Measurements from ENCODE around the gene LCAT. TPM values are rescaled to one million over a fixed set of nuclear protein-coding genes. Genes with fewer than 3 reads are reported as not detected.

The LCAT gene
- total RNA-seq, 1 donor from 2014 or later = 32.1 TPM

- DNase-seq (ENCODE audit: low spot score) = no peak
Observed at GRCh38 chr16:67934306-67935100, 9.4 kb downstream of the LCAT start.

GRCh38 chr16:67933805-67934204 is 10.1 kb downstream of the LCAT start:
- DNase-seq (ENCODE audit: low spot score) = no peak

DNA sequence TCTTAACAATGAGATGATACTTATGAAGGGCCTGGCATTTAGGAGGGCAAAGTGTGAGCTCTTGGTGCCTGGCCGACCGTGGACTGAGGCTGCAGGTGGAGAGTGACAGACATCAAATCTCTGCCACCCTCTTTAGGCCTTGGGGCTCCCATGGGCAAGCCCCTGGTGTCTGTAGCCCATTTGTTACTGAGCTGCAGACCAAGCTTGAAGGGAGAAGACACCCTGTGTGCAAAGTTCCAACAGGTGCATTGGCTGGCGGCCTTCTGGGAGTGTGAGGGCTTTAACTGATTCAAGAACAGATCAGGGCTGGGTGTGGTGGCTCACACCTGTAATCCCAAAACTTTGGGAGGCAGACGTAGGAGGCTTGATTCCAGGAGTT is 11.5 kb downstream of the LCAT start:
- DNase-seq (ENCODE audit: low spot score) = no peak

GRCh38 chr16:67931712-67932461 is 12.0 kb downstream of the LCAT start, which contains the start of gene CTRL:
CTRL (minus strand) TSS chr16:67931862; CDS start chr16:67931852, 10 bp downstream.
- DNase-seq (ENCODE audit: low spot score) = no peak

GRCh38 chr16:67930678-67931211 is 13.2 kb downstream of the LCAT start:
- DNase-seq (ENCODE audit: low spot score) = no peak

DNA sequence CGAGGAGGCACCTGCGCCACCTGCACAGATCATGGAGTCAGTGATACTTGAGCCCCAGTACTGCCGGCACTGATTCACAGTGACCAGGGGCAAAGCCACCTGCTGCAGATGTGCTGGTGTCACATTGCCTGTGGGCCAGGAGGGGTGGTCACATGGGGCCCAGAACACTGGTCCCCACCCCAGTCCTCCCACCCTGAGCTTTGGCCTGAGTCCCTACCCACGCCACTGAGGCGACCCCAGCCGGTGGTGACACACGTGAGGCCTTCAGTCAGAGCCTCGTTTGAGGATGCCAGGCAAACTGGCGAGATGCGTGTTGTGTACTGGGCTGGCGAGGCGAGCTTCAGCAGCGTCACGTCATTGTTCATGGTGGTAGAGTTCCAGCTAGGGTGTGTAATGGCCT is 13.7 kb downstream of the LCAT start:
- DNase-seq (ENCODE audit: low spot score) = no peak

GRCh38 chr16:67928561-67929364 is 15.2 kb downstream of the LCAT start:
- DNase-seq (ENCODE audit: low spot score) = no peak

GRCh38 chr16:67928147-67928546 is 15.8 kb downstream of the LCAT start:
- DNase-seq (ENCODE audit: low spot score) = no peak

DNA sequence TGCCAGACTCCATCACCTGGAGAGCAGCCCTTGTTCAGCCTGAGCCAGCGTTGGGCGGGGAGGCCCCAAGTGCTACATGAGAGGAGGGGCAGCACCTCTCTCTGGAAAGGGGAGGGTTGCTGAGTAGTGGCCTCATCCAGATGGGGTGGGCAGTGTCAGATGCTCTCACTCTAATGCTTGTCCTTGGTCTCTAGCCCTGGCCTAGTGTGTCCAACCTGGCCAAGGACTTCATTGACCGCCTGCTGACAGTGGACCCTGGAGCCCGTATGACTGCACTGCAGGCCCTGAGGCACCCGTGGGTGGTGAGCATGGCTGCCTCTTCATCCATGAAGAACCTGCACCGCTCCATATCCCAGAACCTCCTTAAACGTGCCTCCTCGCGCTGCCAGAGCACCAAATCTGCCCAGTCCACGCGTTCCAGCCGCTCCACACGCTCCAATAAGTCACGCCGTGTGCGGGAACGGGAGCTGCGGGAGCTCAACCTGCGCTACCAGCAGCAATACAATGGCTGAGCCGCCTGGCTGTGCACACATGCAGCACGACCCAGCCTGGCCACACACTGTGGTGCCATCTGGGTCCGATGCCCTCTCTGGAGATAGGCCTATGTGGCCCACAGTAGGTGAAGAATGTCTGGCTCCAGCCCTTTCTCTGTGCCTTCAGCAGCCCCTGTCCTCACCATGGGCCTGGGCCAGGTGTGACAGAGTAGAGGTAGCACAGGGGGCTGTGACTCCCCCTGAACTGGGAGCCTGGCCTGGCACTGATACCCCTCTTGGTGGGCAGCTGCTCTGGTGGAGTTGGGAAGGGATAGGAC is 16.6 kb downstream of the LCAT start:
- no peak for DNase-seq (ENCODE audit: low spot score)

- no peak for DNase-seq (ENCODE audit: low spot score)
Observed at GRCh38 chr16:67926181-67926750, 17.7 kb downstream of the LCAT start.

GRCh38 chr16:67924140-67924906 is 19.6 kb downstream of the LCAT start:
- no peak for DNase-seq (ENCODE audit: low spot score)

- DNase-seq (ENCODE audit: low spot score) = no peak
Observed at GRCh38 chr16:67923414-67924116, 20.4 kb downstream of the LCAT start.

- no peak for DNase-seq (ENCODE audit: low spot score)
Observed at GRCh38 chr16:67922740-67923139, 21.2 kb downstream of the LCAT start.

DNA sequence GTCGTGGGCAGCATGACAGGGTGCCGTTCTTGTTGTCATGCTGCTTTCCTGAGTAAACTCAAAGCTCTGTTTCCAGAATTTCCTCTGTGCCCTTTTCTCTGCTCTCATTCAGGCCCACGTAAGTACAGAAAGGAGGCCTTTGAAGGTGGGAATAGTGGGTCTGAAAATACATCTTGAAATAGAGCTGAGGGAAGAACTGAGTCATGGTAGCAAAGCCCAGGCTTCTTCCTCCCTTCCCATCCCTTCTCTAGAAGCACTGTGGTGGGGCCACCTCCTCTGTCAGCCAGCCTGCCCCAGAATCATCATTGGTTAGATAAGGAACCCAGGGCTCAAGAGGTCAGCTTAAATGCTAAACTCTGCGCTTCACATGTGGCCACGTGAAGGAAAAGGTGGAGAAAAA is 21.7 kb downstream of the LCAT start:
- no peak for DNase-seq (ENCODE audit: low spot score)

- DNase-seq (ENCODE audit: low spot score) = no peak
Observed at GRCh38 chr16:67919622-67920221, 24.2 kb downstream of the LCAT start.

GRCh38 chr16:67917852-67918236 is 26.1 kb downstream of the LCAT start:
- no peak for DNase-seq (ENCODE audit: low spot score)

- DNase-seq (ENCODE audit: low spot score) = no peak
Observed at GRCh38 chr16:67917140-67917851, 26.6 kb downstream of the LCAT start.
